ENCODE measurements around the gene HSPA1A.

The HSPA1A gene

GRCh38 chr6:31836047-31836473 is 20.7 kb downstream of the HSPA1A start:
- POLR2A ChIA-PET = interaction anchor here (0.6 to 12.5 kb wide), 15 partner anchors 9 to 1589 kb away, joined by 3 to 125 read pairs (median 7); partner anchors contain the start of genes C6orf47, CSNK2B, GPANK1 and HSPA1B
- Histone ChIP-seq H3K4me3 (ENCODE audit: low read depth, low read length) (peak overlapping the region; percentile 79), H3K27ac (ENCODE audit: extremely low read depth, low read depth, low read length) (peak overlapping the region; percentile 88), H3K4me1 (ENCODE audit: control insufficient read depth, insufficient read depth, low read length) (peaks cover 9% of the 10 kb centered on the region), H3K9me3 (ENCODE audit: control insufficient read depth, insufficient read depth, low read depth, low read length) (no peaks in the 10 kb centered on the region), H3K36me3 (ENCODE audit: control insufficient read depth in 2 of 2, insufficient read depth in 1 of 2, low read length in 2 of 2) (peaks cover 44 to 60% of the 10 kb centered on the region in 2 experiments)
- TF ChIP-seq ZBTB17 (tag by site-specific recombination; IDR thresholded peaks at IDR 0.05) (peak; percentile 83), ZNF37A (tag by site-specific recombination; IDR thresholded peaks at IDR 0.05) (no peak), KLF9 (tag by site-specific recombination; IDR thresholded peaks at IDR 0.05; ENCODE audit: low read depth) (no peak), ZNF16 (tag by site-specific recombination; IDR thresholded peaks at IDR 0.05; ENCODE audit: low read depth) (no peak), SCRT1 (tag by site-specific recombination; IDR thresholded peaks at IDR 0.05; ENCODE audit: borderline replicate concordance) (peak; percentile 24; the same call in 1 of the 2 replicates), ZNF280C (tag by site-specific recombination; IDR thresholded peaks at IDR 0.05) (no peak), SCRT2 (tag by site-specific recombination; IDR thresholded peaks at IDR 0.05) (peak; percentile 70), PRDM10 (tag by site-specific recombination; IDR thresholded peaks at IDR 0.05) (0 out of 2 replicates have a peak, but pooled peaks have one; percentile 49), ZNF791 (tag by site-specific recombination; IDR thresholded peaks at IDR 0.05) (no peak)
- TF ChIP-seq, protein P1, sequence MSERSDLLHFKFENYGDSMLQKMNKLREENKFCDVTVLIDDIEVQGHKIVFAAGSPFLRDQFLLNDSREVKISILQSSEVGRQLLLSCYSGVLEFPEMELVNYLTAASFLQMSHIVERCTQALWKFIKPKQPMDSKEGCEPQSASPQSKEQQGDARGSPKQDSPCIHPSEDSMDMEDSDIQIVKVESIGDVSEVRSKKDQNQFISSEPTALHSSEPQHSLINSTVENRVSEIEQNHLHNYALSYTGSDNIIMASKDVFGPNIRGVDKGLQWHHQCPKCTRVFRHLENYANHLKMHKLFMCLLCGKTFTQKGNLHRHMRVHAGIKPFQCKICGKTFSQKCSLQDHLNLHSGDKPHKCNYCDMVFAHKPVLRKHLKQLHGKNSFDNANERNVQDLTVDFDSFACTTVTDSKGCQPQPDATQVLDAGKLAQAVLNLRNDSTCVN (tag by site-specific recombination; optimal IDR thresholded peaks at IDR 0.05) = peak; percentile 8
- CTCF ChIA-PET = interaction anchor here (0.6 to 1.6 kb wide), 6 partner anchors 8 to 239 kb away, joined by 3 to 5 read pairs (median 4); no protein-coding TSS in a partner anchor

DNA sequence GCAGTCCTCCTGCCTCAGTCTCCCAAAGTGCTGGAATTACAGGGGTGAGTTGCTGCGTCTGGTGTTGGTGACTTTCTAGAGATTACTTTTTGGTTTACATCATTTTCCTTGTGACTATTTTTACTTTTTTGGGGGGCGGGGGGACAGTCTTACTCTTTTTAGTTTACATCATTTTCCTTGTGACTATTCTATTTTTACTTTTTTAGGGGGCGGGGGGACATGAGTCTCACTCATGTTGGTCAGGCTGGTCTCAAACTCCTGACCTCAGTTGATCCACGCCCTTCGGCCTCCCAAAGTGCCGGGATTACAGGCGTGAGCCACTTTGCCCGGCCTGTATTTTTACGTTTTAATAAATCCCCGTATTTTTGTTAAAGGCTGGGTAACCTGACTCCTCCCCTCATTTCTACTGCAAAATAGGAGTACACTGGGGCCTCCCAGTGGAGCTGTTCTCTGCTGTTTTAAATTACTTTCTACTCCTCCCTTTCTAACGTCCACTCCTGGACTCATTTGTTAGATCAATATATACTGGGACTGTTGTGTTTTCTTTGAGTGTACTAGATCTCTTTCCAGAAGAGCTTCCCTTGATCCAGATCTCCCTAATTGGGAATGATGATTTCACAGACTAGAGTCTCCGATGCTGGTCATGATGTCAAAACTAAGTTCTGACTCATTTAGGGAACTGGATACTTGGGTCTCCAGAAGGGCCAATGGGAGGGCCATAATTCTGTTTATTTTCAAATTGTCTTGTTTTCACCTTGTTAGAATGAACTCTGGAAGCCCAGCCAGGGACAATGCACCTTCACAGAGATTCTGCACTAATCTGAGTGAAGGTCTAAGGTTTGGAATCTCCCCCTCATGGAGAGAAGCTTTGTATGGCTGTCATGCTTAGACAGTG is 21.4 kb downstream of the HSPA1A start:
- Histone ChIP-seq H3K4me3 (ENCODE audit: low read depth, low read length) (peak overlapping the region; percentile 79), H3K4me1 (ENCODE audit: control insufficient read depth, insufficient read depth, low read length) (peaks cover 9% of the 10 kb centered on the region), H3K36me3 (ENCODE audit: control insufficient read depth in 2 of 2, insufficient read depth in 1 of 2, low read length in 2 of 2) (peaks cover 47 to 53% of the 10 kb centered on the region in 2 experiments), H3K27ac (ENCODE audit: extremely low read depth, low read depth, low read length) (peak overlapping the region; percentile 88), H3K9me3 (ENCODE audit: control insufficient read depth, insufficient read depth, low read depth, low read length) (no peaks in the 10 kb centered on the region)
- ChIA-PET CTCF (interaction anchor here (0.6 to 1.6 kb wide), 5 partner anchors 31 to 240 kb away, joined by 3 to 5 read pairs (median 4); no protein-coding TSS in a partner anchor), POLR2A (interaction anchor here (0.5 to 12.5 kb wide), 16 partner anchors 9 to 176 kb away, joined by 3 to 125 read pairs (median 6); partner anchors contain the start of genes C6orf47, EHMT2, HSPA1B and LSM2)
- TF ChIP-seq ZNF366 (tag by site-specific recombination; conservative IDR thresholded peaks at IDR 0.05) = peak; percentile 79
- TF ChIP-seq ZNF654 (tag by site-specific recombination; IDR thresholded peaks at IDR 0.05; ENCODE audit: low read depth) = peak; percentile 7; the same call in 1 of the 2 replicates
- no peak for TF ChIP-seq ZNF174 (tag by site-specific recombination; IDR thresholded peaks at IDR 0.05)
- 0 out of 2 replicates have a peak, but pooled peaks have one; percentile 19 for TF ChIP-seq KLF1 (tag by site-specific recombination; IDR thresholded peaks at IDR 0.05)
- 0 out of 2 replicates have a peak, but pooled peaks have one; percentile 12 for TF ChIP-seq KLF9 (tag by site-specific recombination; IDR thresholded peaks at IDR 0.05; ENCODE audit: low read depth)
- 0 out of 2 replicates have a peak, but pooled peaks have one; percentile 47 for TF ChIP-seq IKZF3 (tag by site-specific recombination; IDR thresholded peaks at IDR 0.05)
- TF ChIP-seq ZNF629 (tag by site-specific recombination; IDR thresholded peaks at IDR 0.05) = peak; percentile 92
- TF ChIP-seq KLF17 (tag by site-specific recombination; IDR thresholded peaks at IDR 0.05) = peak; percentile 75
- no peak for TF ChIP-seq ZBTB48 (tag by site-specific recombination; IDR thresholded peaks at IDR 0.05)
- peak; percentile 63; the same call in 1 of the 2 replicates for TF ChIP-seq PRDM1 (tag by site-specific recombination; IDR thresholded peaks at IDR 0.05)
- TF ChIP-seq ZBTB21 (tag by site-specific recombination; IDR thresholded peaks at IDR 0.05) = peak; percentile 82
- no peak for TF ChIP-seq ZNF580 (tag by site-specific recombination; IDR thresholded peaks at IDR 0.05)
- TF ChIP-seq ZNF837 (tag by site-specific recombination; IDR thresholded peaks at IDR 0.05) = no peak
- 0 out of 2 replicates have a peak, but pooled peaks have one; percentile 29 for TF ChIP-seq ZEB2 (tag by site-specific recombination; IDR thresholded peaks at IDR 0.05)
- TF ChIP-seq ZFP37 (tag by site-specific recombination; IDR thresholded peaks at IDR 0.05) = 0 out of 2 replicates have a peak, but pooled peaks have one; percentile 52

Data from HEK293 (cell line).